H1 (cell line): Measurements from ENCODE around the gene ATXN2. TPM values are rescaled to one million over a fixed set of nuclear protein-coding genes. Genes with fewer than 3 reads are reported as not detected.

Experiments used
- CTCF ChIA-PET: fragments of 300-600 bp; sonication (Branson Sonifier 250); formaldehyde crosslinking; loops from one replicate; lab custom pipeline; 2021; ENCODE audit not compliant: partially characterized antibody; lab: Charles Lee
- POLR2A ChIA-PET: fragments of 300-600 bp; sonication (Branson Sonifier 250); formaldehyde crosslinking; loops from one replicate; lab custom pipeline; 2021; ENCODE audit warnings: inconsistent platforms; ENCODE audit not compliant: partially characterized antibody; lab: Charles Lee
- DNase-seq, 2 experiments: peaks; one replicate each; pipeline versions ENCODE4 v3.0.0 to v3.0.0-alpha.2; 2010 to 2022; ENCODE audit warnings: low spot score in 2 of 2, low read depth in 1 of 2, mixed read lengths in 1 of 2
- FAIRE-seq: peaks from 2 replicates; lab custom pipeline; 2011; peaks lifted over from hg19 to GRCh38; lab: Jason Lieb, UNC
- H2AFZ ChIP-seq: 2 replicates; pipeline ENCODE4 v1.8.1; 2012; ENCODE audit warnings: low read length, inconsistent platforms
- H2AK5ac ChIP-seq: 2 replicates; pipeline ENCODE4 v1.6.1; 2013; ENCODE audit warnings: low read depth, low read length
- H2BK120ac ChIP-seq: replicated peaks from 2 replicates; pipeline ENCODE3; 2013; ENCODE audit warnings: low read depth, low read length, inconsistent platforms
- H2BK12ac ChIP-seq: 2 replicates; pipeline ENCODE4 v1.6.1; 2013; ENCODE audit warnings: low read depth, low read length
- H2BK15ac ChIP-seq: 2 replicates; pipeline ENCODE4 v1.6.1; 2013; ENCODE audit warnings: low read length
- H2BK20ac ChIP-seq: 2 replicates; pipeline ENCODE4 v1.6.1; 2013; ENCODE audit warnings: low read length
- H2BK5ac ChIP-seq: 2 replicates; pipeline ENCODE4 v1.6.1; 2013; ENCODE audit warnings: low read depth, low read length
- H3K14ac ChIP-seq: 2 replicates; pipeline ENCODE4 v1.6.1; 2013; ENCODE audit warnings: inconsistent platforms; ENCODE audit not compliant: insufficient read length
- H3K18ac ChIP-seq: 2 replicates; pipeline ENCODE4 v1.6.1; 2013; ENCODE audit warnings: low read length; ENCODE audit errors: extremely low read depth
- H3K23ac ChIP-seq: 2 replicates; pipeline ENCODE4 v1.6.1; 2013; ENCODE audit warnings: inconsistent platforms; ENCODE audit not compliant: insufficient read length
- H3K23me2 ChIP-seq: 2 replicates; pipeline ENCODE4 v1.6.1; 2013; ENCODE audit warnings: low read depth, low read length
- H3K27ac ChIP-seq: 2 replicates; pipeline ENCODE4 v1.6.1; 2011; ENCODE audit warnings: low read depth, low read length, inconsistent platforms
- H3K27me3 ChIP-seq, 4 experiments: replicated peaks in 1 of 4; 1 replicate in 1 of 4; 2 replicates in 3 of 4; pipeline versions ENCODE4 v1.6.1 to v1.8.1; 2011 to 2013; ENCODE audit warnings: low read length in 3 of 4, mild to moderate bottlenecking in 3 of 4, inconsistent platforms in 2 of 4, mixed read lengths in 2 of 4, moderate library complexity in 1 of 4; ENCODE audit not compliant: control insufficient read depth in 3 of 4, insufficient read depth in 3 of 4; ENCODE audit errors: extremely low read depth in 1 of 4
- H3K36me3 ChIP-seq, 4 experiments: 2 replicates each; pipeline versions ENCODE4 v1.6.1 to v1.8.1; 2011 to 2013; ENCODE audit warnings: mild to moderate bottlenecking in 4 of 4, low read length in 3 of 4, moderate library complexity in 2 of 4, control low read depth in 1 of 4, inconsistent platforms in 1 of 4; ENCODE audit not compliant: insufficient read depth in 4 of 4, control insufficient read depth in 2 of 4
- H3K4ac ChIP-seq: replicated peaks from 2 replicates; pipeline ENCODE3; 2013; ENCODE audit warnings: low read length, low read depth, mixed read lengths, inconsistent platforms; ENCODE audit not compliant: insufficient read length
- H3K4me1 ChIP-seq, 4 experiments: replicated peaks in 1 of 4; 1 replicate in 1 of 4; 2 replicates in 3 of 4; pipeline versions ENCODE4 v1.6.1 to v1.8.1; 2011 to 2013; ENCODE audit warnings: low read length in 3 of 4, inconsistent platforms in 2 of 4, mixed read lengths in 1 of 4; ENCODE audit not compliant: insufficient read depth in 4 of 4, control insufficient read depth in 3 of 4
- H3K4me2 ChIP-seq, 2 experiments: 2 replicates each; pipeline versions ENCODE4 v1.6.1 to v1.8.1; 2011 to 2013; ENCODE audit warnings: low read depth in 2 of 2, low read length in 2 of 2, control low read depth in 1 of 2, inconsistent platforms in 1 of 2, mild to moderate bottlenecking in 1 of 2; ENCODE audit not compliant: insufficient read depth in 1 of 2
- H3K4me3 ChIP-seq, 4 experiments: fragments of 200-600, 300-600 bp in 1 of 4; sonication (generic), shearing (Covaris generic), sonication (Bioruptor Twin) in 1 of 4; 2 replicates each; pipeline versions ENCODE4 v1.5.1 to v1.8.1; 2011 to 2016; ENCODE audit warnings: low read length in 4 of 4, low read depth in 3 of 4, control low read depth in 2 of 4, inconsistent platforms in 2 of 4, mild to moderate bottlenecking in 2 of 4, mixed read lengths in 1 of 4, moderate library complexity in 1 of 4; ENCODE audit not compliant: insufficient read depth in 2 of 4; ENCODE audit errors: extremely low read depth in 1 of 4
- H3K56ac ChIP-seq: replicated peaks from 2 replicates; pipeline ENCODE3; 2013; ENCODE audit warnings: low read depth, mild to moderate bottlenecking, mixed read lengths, low read length, inconsistent platforms; ENCODE audit not compliant: insufficient read length
- H3K79me1 ChIP-seq: 2 replicates; pipeline ENCODE4 v1.6.1; 2013; ENCODE audit warnings: low read depth, low read length, control low read depth
- H3K79me2 ChIP-seq, 2 experiments: 2 replicates each; pipeline versions ENCODE4 v1.6.1 to v1.8.1; 2012 to 2013; ENCODE audit warnings: low read length in 2 of 2, mild to moderate bottlenecking in 2 of 2, inconsistent platforms in 1 of 2; ENCODE audit not compliant: insufficient read depth in 2 of 2, control insufficient read depth in 1 of 2
- H3K9ac ChIP-seq, 4 experiments: replicated peaks in 1 of 4; 1 replicate in 1 of 4; 2 replicates in 3 of 4; pipeline versions ENCODE4 v1.6.1 to v1.8.1; 2011 to 2013; ENCODE audit warnings: low read depth in 3 of 4, low read length in 3 of 4, control low read depth in 2 of 4, mild to moderate bottlenecking in 2 of 4, moderate library complexity in 2 of 4, inconsistent platforms in 1 of 4; ENCODE audit errors: extremely low read depth in 1 of 4
- H3K9me3 ChIP-seq, 2 experiments: 2 replicates each; pipeline versions ENCODE4 v1.6.1 to v1.8.1; 2012 to 2013; ENCODE audit warnings: mild to moderate bottlenecking in 2 of 2, moderate library complexity in 2 of 2, control low read depth in 1 of 2, inconsistent platforms in 1 of 2, low read depth in 1 of 2, low read length in 1 of 2, mixed read lengths in 1 of 2; ENCODE audit not compliant: insufficient read depth in 2 of 2
- H4K20me1 ChIP-seq, 2 experiments: replicated peaks in 1 of 2; 2 replicates each; pipeline versions ENCODE3 to v1.8.1; 2011 to 2013; ENCODE audit warnings: inconsistent platforms in 2 of 2, low read length in 2 of 2, mild to moderate bottlenecking in 1 of 2; ENCODE audit not compliant: insufficient read depth in 2 of 2, control insufficient read depth in 1 of 2
- H4K5ac ChIP-seq: 2 replicates; pipeline ENCODE4 v1.6.1; 2013; ENCODE audit warnings: low read length, low read depth, mixed read lengths, inconsistent platforms; ENCODE audit not compliant: insufficient read length
- H4K8ac ChIP-seq: 2 replicates; pipeline ENCODE4 v1.8.0; 2013; ENCODE audit warnings: mild to moderate bottlenecking, moderate library complexity, low read length, inconsistent platforms; ENCODE audit not compliant: insufficient read depth; ENCODE audit errors: extremely low read depth
- H4K91ac ChIP-seq: replicated peaks from 2 replicates; pipeline ENCODE3; 2013; ENCODE audit warnings: low read length, mixed read lengths, inconsistent platforms; ENCODE audit not compliant: insufficient read length
- GABPA ChIP-seq: IDR thresholded peaks from 2 replicates; pipeline ENCODE4 v1.6.1; 2011; ENCODE audit warnings: mild to moderate bottlenecking, low read length, moderate library complexity, borderline replicate concordance; ENCODE audit not compliant: insufficient read depth
- JUN ChIP-seq: IDR thresholded peaks from 2 replicates; pipeline ENCODE4 v1.6.1; 2011; ENCODE audit warnings: low read depth, mild to moderate bottlenecking, improper control_type of control experiment, low read length
- MAX ChIP-seq: IDR thresholded peaks from 2 replicates; pipeline ENCODE4 v1.6.1; 2012; ENCODE audit warnings: inconsistent platforms
- WGBS, 2 experiments: shearing (Covaris generic) in 1 of 2; methylation state at CpG; one replicate each; pipeline versions ENCODE4 v1.1.6 to v1.1.7; 2013 to 2015; ENCODE audit warnings: low lambda C conversion rate in 2 of 2, mixed read lengths in 2 of 2, inconsistent platforms in 1 of 2, low coverage in 1 of 2, missing lambda C conversion rate in 1 of 2; ENCODE audit not compliant: insufficient replicate concordance in 2 of 2, insufficient coverage in 1 of 2, insufficient read length in 1 of 2; ENCODE audit errors: extremely low coverage in 1 of 2, missing lambda C conversion rate in 1 of 2; 5-methylcytosine and 5-hydroxymethylcytosine counted together
- polyA plus RNA-seq, 7 experiments: library from polyadenylated mRNA; depleted of rRNA in 3 of 7; stranded (reverse) in 5 of 7; unstranded in 2 of 7; fragments of >200 nt in 5 of 7; fragments of 200-250 nt in 2 of 7; gene quantifications; 1 replicate in 5 of 7; 2 replicates in 1 of 7; 4 replicates in 1 of 7; pipeline versions ENCODE4 v1.2.1 to v1.2.3, GENCODE V29; 2011 to 2013; ENCODE audit warnings: missing spikeins in 2 of 7, mixed read lengths in 2 of 7
- total RNA-seq: library from RNA; stranded (reverse); fragmentation: NEBNext Ultra II Directional; extraction: Animal tissue kit (Norgen Biotek cat#: 25700); gene quantifications from 2 replicates; pipeline ENCODE4 v1.2.1, GENCODE V29; 2021

The ATXN2 gene
- total and polyA plus RNA-seq, 2 of the 8 experiments (the other 6 are each of a cell fraction or from before 2014, with no cell fraction given), result 46.6 to 80.7 TPM

- no peaks in the 10 kb centered on the region; the same call in 1 of the 2 replicates for H3K23me2 ChIP-seq
- H4K91ac ChIP-seq, result no peak overlapping the region
- peaks cover 6 to 19% (median 12%) of the 10 kb centered on the region in 4 experiments; a peak in 6 of 7 replicates for H3K4me1 ChIP-seq
- H3K18ac ChIP-seq, result no peak overlapping the region
- H2BK120ac ChIP-seq, result no peak overlapping the region
- FAIRE-seq, result no peak
- no peak overlapping the region for H4K5ac ChIP-seq
- no peak overlapping the region for H3K14ac ChIP-seq
- H3K56ac ChIP-seq, result no peak overlapping the region
- WGBS, 2 experiments, result 96% methylated on average over 30 of the region's 30 CpGs; no CpG with 5 or more reads in 1 of the 2 experiments
- no peak overlapping the region for H3K23ac ChIP-seq
- H3K4ac ChIP-seq, result no peak overlapping the region
- TF ChIP-seq GABPA (no peak), MAX (no peak), JUN (no peak)
- no peak overlapping the region for H3K4me3 ChIP-seq
- H3K27me3 ChIP-seq, result no peaks in the 10 kb centered on the region
- peaks cover 11% of the 10 kb centered on the region; the same call in 1 of the 2 replicates for H3K79me1 ChIP-seq
- CTCF ChIA-PET, result interaction anchor here (1.0 to 11.1 kb wide), 5 partner anchors 13 to 115 kb away, joined by 3 to 189 read pairs (median 5); partner anchors contain the start of gene SH2B3
- H2BK5ac ChIP-seq, result no peak overlapping the region
- H3K9me3 ChIP-seq, result no peaks in the 10 kb centered on the region
- peaks cover 0 to 18% (median 7%) of the 10 kb centered on the region in 4 experiments; a peak in 3 of 8 replicates for H3K36me3 ChIP-seq
- POLR2A ChIA-PET, result interaction anchor here (0.7 to 2.4 kb wide), 6 partner anchors 8 to 36 kb away, joined by 3 to 9 read pairs (median 5); partner anchors contain the start of gene SH2B3
- H4K20me1 ChIP-seq, result peaks cover 9 to 15% of the 10 kb centered on the region in 2 experiments
- H3K9ac ChIP-seq, result no peak overlapping the region
- H3K27ac ChIP-seq, result no peak overlapping the region
- DNase-seq, result no peak
- H2BK20ac ChIP-seq, result no peak overlapping the region
- no peak overlapping the region for H4K8ac ChIP-seq
- H3K4me2 ChIP-seq, result no peak overlapping the region
- no peak overlapping the region for H2BK15ac ChIP-seq
- H3K79me2 ChIP-seq, result peaks cover 11 to 61% of the 10 kb centered on the region in 2 experiments; a peak in 3 of 4 replicates
- no peak overlapping the region for H2AFZ ChIP-seq
- no peak overlapping the region for H2AK5ac ChIP-seq
- no peak overlapping the region for H2BK12ac ChIP-seq
Observed at GRCh38 chr12:111418594-111418880, 180.6 kb downstream of the ATXN2 start.
